H1 (cell line): ENCODE results near the gene TDRKH.

Experiments
- GTF2F1 ChIP-seq: IDR thresholded peaks from 2 replicates; pipeline ENCODE4 v1.6.1; 2012; ENCODE audit warnings: low read depth, low read length, improper control_type of control experiment, borderline replicate concordance
- POLR2A ChIP-seq, 2 experiments: IDR thresholded peaks; 1 replicate in 1 of 2; 2 replicates in 1 of 2; pipeline ENCODE4 v1.6.1; 2011; ENCODE audit warnings: low read depth in 2 of 2, low read length in 2 of 2, mild to moderate bottlenecking in 2 of 2; ENCODE audit errors: control extremely low read depth in 1 of 2
- RFX5 ChIP-seq: IDR thresholded peaks from 2 replicates; pipeline ENCODE4 v1.6.1; 2011; ENCODE audit warnings: low read depth, low read length, improper control_type of control experiment, borderline replicate concordance
- TCF12 ChIP-seq: IDR thresholded peaks from 2 replicates; pipeline ENCODE4 v1.6.1; 2011; ENCODE audit warnings: low read depth, mild to moderate bottlenecking, low read length
- TF ChIP-seq, protein P1 (sequence below), 3 experiments: IDR thresholded peaks; 1 replicate in 2 of 3; 2 replicates in 1 of 3; pipeline versions ENCODE4 v1.5.1 to v1.6.1; 2011; ENCODE audit warnings: low read length in 3 of 3, mild to moderate bottlenecking in 3 of 3, inconsistent platforms in 2 of 3, low read depth in 1 of 3, moderate library complexity in 1 of 3; ENCODE audit not compliant: insufficient read depth in 1 of 3; ENCODE audit errors: control extremely low read depth in 1 of 3

DNA sequence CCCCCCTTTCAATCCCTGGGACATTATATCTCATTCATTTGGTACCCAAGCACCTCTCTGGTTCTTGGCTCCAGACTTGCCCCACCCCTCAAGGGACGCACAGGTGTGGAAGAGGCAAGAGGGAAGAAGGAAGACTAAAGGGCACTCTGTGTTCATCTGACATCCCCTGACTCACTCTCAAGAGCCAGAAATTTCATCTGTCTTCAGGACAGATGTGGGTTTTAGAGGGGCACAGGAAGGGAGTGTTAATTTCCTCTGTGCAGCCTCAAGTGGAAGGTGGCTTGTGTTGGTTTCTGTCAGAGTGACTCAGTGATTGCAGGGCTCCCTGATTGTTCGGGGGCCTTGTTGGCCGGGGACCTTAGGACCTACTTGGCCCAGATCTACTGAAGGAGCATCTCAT, 46.9 kb upstream of the TDRKH start:
- TF ChIP-seq POLR2A (IDR thresholded peaks at IDR 0.05; ENCODE audit: control extremely low read depth in 1 of 2, low read depth in 2 of 2, low read length in 2 of 2) (no peak), RFX5 (no peak), TCF12 (no peak), GTF2F1 (no peak)
- TF ChIP-seq, protein P1, sequence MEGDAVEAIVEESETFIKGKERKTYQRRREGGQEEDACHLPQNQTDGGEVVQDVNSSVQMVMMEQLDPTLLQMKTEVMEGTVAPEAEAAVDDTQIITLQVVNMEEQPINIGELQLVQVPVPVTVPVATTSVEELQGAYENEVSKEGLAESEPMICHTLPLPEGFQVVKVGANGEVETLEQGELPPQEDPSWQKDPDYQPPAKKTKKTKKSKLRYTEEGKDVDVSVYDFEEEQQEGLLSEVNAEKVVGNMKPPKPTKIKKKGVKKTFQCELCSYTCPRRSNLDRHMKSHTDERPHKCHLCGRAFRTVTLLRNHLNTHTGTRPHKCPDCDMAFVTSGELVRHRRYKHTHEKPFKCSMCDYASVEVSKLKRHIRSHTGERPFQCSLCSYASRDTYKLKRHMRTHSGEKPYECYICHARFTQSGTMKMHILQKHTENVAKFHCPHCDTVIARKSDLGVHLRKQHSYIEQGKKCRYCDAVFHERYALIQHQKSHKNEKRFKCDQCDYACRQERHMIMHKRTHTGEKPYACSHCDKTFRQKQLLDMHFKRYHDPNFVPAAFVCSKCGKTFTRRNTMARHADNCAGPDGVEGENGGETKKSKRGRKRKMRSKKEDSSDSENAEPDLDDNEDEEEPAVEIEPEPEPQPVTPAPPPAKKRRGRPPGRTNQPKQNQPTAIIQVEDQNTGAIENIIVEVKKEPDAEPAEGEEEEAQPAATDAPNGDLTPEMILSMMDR (IDR thresholded peaks at IDR 0.05; ENCODE audit: control extremely low read depth in 1 of 3, insufficient read depth in 1 of 3, low read depth in 1 of 3, low read length in 3 of 3), result no peak
